HL-60 (cell line): Measurements from ENCODE around the gene PCDHA13.

Source experiments
- CTCF ChIP-seq: IDR thresholded peaks from one replicate; pipeline ENCODE4 v1.5.1; 2011; ENCODE audit warnings: low read length, control low read depth, inconsistent platforms; ENCODE audit not compliant: insufficient read depth
- POLR2AphosphoS5 ChIP-seq: IDR thresholded peaks from 2 replicates; pipeline ENCODE4 v1.6.1; 2012; ENCODE audit warnings: low read depth

GRCh38 chr5:140857987-140858240 lies 24.0 kb upstream of the PCDHA13 start:
- no peak for TF ChIP-seq POLR2AphosphoS5
- TF ChIP-seq CTCF = no peak
